Tibial nerve (tissue), 3 donors: ENCODE results near the gene DKK2.

Experiments
- POLR2A ChIP-seq, 2 donors: fragments of 450-650 bp; IDR thresholded peaks; one replicate each; pipeline ENCODE4 v1.6.1; 2017; ENCODE audit warnings: antibody characterized with exemption in 2 of 2, mild to moderate bottlenecking in 2 of 2, moderate library complexity in 2 of 2
- TF ChIP-seq, protein P1 (sequence below), 5 experiments: fragments of 200-600 bp in 3 of 5; fragments of 450-650 bp in 2 of 5; sonication (generic) in 3 of 5; IDR thresholded peaks; one replicate each; pipeline ENCODE4 v1.5.1; 2016 to 2019; ENCODE audit warnings: antibody characterized with exemption in 5 of 5, mild to moderate bottlenecking in 3 of 5, moderate library complexity in 2 of 5

DNA sequence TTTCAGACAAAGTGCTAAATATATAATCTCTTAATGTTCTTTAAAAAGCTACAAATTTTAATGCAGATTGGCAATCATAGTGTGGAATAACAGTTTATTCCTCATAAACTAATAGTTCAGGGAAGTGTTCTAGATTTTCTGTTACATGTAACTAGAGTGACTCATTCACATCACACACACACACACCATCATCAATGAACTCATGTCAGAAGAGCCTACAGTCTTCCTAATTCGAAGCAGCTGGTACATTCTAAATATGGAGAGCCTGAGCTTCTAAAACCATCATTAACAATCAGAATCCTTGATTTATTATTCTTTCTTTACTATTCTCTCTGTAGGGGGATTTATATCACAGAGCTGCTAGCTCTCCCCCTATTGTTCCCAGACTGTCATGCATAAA is 49.6 kb downstream of the DKK2 start:
- TF ChIP-seq, protein P1, sequence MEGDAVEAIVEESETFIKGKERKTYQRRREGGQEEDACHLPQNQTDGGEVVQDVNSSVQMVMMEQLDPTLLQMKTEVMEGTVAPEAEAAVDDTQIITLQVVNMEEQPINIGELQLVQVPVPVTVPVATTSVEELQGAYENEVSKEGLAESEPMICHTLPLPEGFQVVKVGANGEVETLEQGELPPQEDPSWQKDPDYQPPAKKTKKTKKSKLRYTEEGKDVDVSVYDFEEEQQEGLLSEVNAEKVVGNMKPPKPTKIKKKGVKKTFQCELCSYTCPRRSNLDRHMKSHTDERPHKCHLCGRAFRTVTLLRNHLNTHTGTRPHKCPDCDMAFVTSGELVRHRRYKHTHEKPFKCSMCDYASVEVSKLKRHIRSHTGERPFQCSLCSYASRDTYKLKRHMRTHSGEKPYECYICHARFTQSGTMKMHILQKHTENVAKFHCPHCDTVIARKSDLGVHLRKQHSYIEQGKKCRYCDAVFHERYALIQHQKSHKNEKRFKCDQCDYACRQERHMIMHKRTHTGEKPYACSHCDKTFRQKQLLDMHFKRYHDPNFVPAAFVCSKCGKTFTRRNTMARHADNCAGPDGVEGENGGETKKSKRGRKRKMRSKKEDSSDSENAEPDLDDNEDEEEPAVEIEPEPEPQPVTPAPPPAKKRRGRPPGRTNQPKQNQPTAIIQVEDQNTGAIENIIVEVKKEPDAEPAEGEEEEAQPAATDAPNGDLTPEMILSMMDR (IDR thresholded peaks at IDR 0.05), result no peak
- no peak for TF ChIP-seq POLR2A (IDR thresholded peaks at IDR 0.05)
